Measurements from ENCODE around the gene MPP7. TPM values are rescaled to one million over a fixed set of nuclear protein-coding genes. Genes with fewer than 3 reads are reported as not detected.

Gene MPP7
- total and polyA plus RNA-seq, 2 donors (not counting 3 experiments of a cell fraction or from before 2014, with no cell fraction given): 0.17 to 0.73 TPM

GRCh38 chr10:28281726-28282315 lies 21.0 kb downstream of the MPP7 start:
- BruUV-seq (replicated peaks): no TSS peak
- DNase-seq (ENCODE audit: low read depth, low spot score) (no peak), FAIRE-seq (no peak)
- H3K9me1 ChIP-seq (replicated peaks; ENCODE audit: control insufficient read depth, extremely low read depth, insufficient read depth, low read length): no peaks in the 10 kb centered on the region
- POLR2A ChIA-PET: no interaction called here
- H3K4me1 ChIP-seq (ENCODE audit: control insufficient read depth, extremely low read depth, insufficient read depth, low read length): no peaks in the 10 kb centered on the region
- H3K4me3 ChIP-seq (replicated peaks in 1 of 3; ENCODE audit: insufficient read depth in 1 of 3, low read depth in 1 of 3, low read length in 3 of 3): no peak overlapping the region
- H3K36me3 ChIP-seq (ENCODE audit: control insufficient read depth in 2 of 2, extremely low read depth in 1 of 2, insufficient read depth in 2 of 2, low read length in 2 of 2): no peaks in the 10 kb centered on the region
- H3K9ac ChIP-seq (replicated peaks; ENCODE audit: extremely low read depth, insufficient read depth, low read length): no peak overlapping the region
- H3K9me3 ChIP-seq (replicated peaks; ENCODE audit: control insufficient read depth, insufficient read depth, low read length): no peaks in the 10 kb centered on the region
- no peak overlapping the region for H3K27ac ChIP-seq (ENCODE audit: insufficient read depth, low read depth, low read length)
- no peak for TF ChIP-seq MAX (IDR thresholded peaks at IDR 0.05; ENCODE audit: insufficient read depth, insufficient read length)
- no peak for TF ChIP-seq FOS (IDR thresholded peaks at IDR 0.05; ENCODE audit: borderline replicate concordance, insufficient read depth, low read length)
- TF ChIP-seq EZH2 (IDR thresholded peaks at IDR 0.05; ENCODE audit: borderline replicate concordance, low read depth, low read length, severe bottlenecking): no peak
- TF ChIP-seq GATA2 (IDR thresholded peaks at IDR 0.05; ENCODE audit: insufficient read depth, insufficient read length, low read depth, low read length): no peak
- no peak for TF ChIP-seq POLR2AphosphoS5 (IDR thresholded peaks at IDR 0.05; ENCODE audit: insufficient read depth, low read depth, low read length)
- no peak for TF ChIP-seq JUN (IDR thresholded peaks at IDR 0.05; ENCODE audit: borderline replicate concordance, insufficient read depth, insufficient read length, low read depth)
- no peak for TF ChIP-seq CTCF (IDR thresholded peaks at IDR 0.05; ENCODE audit: extremely low read depth in 1 of 2, insufficient read depth in 1 of 2, low read depth in 1 of 2, low read length in 2 of 2)
- TF ChIP-seq MYC (IDR thresholded peaks at IDR 0.05; ENCODE audit: low read depth, low read length): no peak
- TF ChIP-seq POLR2A (IDR thresholded peaks at IDR 0.05; ENCODE audit: low read depth, low read length): no peak
- no peak overlapping the region for H2AFZ ChIP-seq (ENCODE audit: low read depth, low read length)
- H3K4me2 ChIP-seq (ENCODE audit: insufficient read depth, low read length): no peak overlapping the region
- intact Hi-C loops (cut with micrococcal nuclease): no loop called here
- H4K20me1 ChIP-seq (replicated peaks; ENCODE audit: control insufficient read depth, extremely low read depth, insufficient read depth, low read length): no peaks in the 10 kb centered on the region
- CTCF ChIA-PET: no interaction called here
- dilution Hi-C loops (cut with MboI; ENCODE audit: extremely low pct_ligation_motif_present, low sequenced_read_pairs): no loop called here
- no peaks in the 10 kb centered on the region for H3K79me2 ChIP-seq (ENCODE audit: control insufficient read depth, insufficient read depth, low read length)
- no peaks in the 10 kb centered on the region for H3K27me3 ChIP-seq (ENCODE audit: control insufficient read depth in 2 of 2, insufficient read depth in 2 of 2, low read length in 2 of 2)

Data from endothelial cell of umbilical vein (primary cell).